ENCODE data around the gene TENT5A.

The TENT5A gene

GRCh38 chr6:81752084-81752920, at the start of gene TENT5A:
Gene TENT5A, minus strand, starts transcription at chr6:81752681. Its CDS starts 540 bp downstream, at chr6:81752141.
- ATAC-seq = peak; percentile 87
- TF ChIP-seq GLIS3 (CRISPR knock-in tag; IDR thresholded peaks at IDR 0.05) (no peak), CSDC2 (CRISPR knock-in tag; IDR thresholded peaks at IDR 0.05) (no peak), ZNF565 (CRISPR knock-in tag; conservative IDR thresholded peaks at IDR 0.05; ENCODE audit: low read depth) (no peak), ZNF70 (CRISPR knock-in tag; IDR thresholded peaks at IDR 0.05) (no peak), TCF4 (CRISPR knock-in tag; IDR thresholded peaks at IDR 0.05; ENCODE audit: borderline replicate concordance) (no peak)

DNA sequence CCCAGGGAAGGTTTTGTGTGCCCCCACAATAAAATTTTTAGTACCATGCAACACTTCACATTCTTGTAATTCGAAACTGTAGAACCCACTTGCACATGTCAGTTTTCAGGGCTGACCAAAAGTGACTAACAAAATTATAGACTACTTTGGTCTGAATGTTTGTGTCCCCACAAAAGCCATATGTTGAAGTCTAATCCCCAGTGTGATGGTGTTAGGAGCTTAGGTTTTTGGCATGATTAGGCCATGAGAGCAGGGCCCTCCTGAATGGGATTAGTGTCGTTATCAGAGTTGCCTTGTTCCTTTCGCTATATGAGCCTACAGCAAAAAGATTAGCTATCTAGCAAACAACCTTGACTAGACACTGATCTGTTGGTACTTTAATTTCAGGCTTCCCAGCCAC, 49.0 kb upstream of the TENT5A start:
- no peak for TF ChIP-seq TOX (CRISPR knock-in tag; IDR thresholded peaks at IDR 0.05; ENCODE audit: borderline replicate concordance)
- TF ChIP-seq ESRRG (CRISPR knock-in tag; IDR thresholded peaks at IDR 0.05) = no peak
- TF ChIP-seq GLIS3 (CRISPR knock-in tag; IDR thresholded peaks at IDR 0.05) = no peak
- no peak for TF ChIP-seq ISL1 (CRISPR knock-in tag; IDR thresholded peaks at IDR 0.05)
- no peak for TF ChIP-seq ZNF565 (CRISPR knock-in tag; conservative IDR thresholded peaks at IDR 0.05; ENCODE audit: low read depth)
- no peak for TF ChIP-seq BACH2 (CRISPR knock-in tag; IDR thresholded peaks at IDR 0.05; ENCODE audit: borderline replicate concordance)
- no peak for TF ChIP-seq ZFP30 (CRISPR knock-in tag; IDR thresholded peaks at IDR 0.05)
- no peak for TF ChIP-seq PPARA (CRISPR knock-in tag; IDR thresholded peaks at IDR 0.05; ENCODE audit: borderline replicate concordance)
- TF ChIP-seq, protein P1, sequence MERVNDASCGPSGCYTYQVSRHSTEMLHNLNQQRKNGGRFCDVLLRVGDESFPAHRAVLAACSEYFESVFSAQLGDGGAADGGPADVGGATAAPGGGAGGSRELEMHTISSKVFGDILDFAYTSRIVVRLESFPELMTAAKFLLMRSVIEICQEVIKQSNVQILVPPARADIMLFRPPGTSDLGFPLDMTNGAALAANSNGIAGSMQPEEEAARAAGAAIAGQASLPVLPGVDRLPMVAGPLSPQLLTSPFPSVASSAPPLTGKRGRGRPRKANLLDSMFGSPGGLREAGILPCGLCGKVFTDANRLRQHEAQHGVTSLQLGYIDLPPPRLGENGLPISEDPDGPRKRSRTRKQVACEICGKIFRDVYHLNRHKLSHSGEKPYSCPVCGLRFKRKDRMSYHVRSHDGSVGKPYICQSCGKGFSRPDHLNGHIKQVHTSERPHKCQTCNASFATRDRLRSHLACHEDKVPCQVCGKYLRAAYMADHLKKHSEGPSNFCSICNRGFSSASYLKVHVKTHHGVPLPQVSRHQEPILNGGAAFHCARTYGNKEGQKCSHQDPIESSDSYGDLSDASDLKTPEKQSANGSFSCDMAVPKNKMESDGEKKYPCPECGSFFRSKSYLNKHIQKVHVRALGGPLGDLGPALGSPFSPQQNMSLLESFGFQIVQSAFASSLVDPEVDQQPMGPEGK (CRISPR knock-in tag; IDR thresholded peaks at IDR 0.05; ENCODE audit: borderline replicate concordance) = no peak
- no peak for TF ChIP-seq TCF4 (CRISPR knock-in tag; IDR thresholded peaks at IDR 0.05; ENCODE audit: borderline replicate concordance)
- TF ChIP-seq ZFP3 (CRISPR knock-in tag; IDR thresholded peaks at IDR 0.05) = no peak
- TF ChIP-seq OSR1 (CRISPR knock-in tag; IDR thresholded peaks at IDR 0.05) = no peak
- TF ChIP-seq CSRNP3 (CRISPR knock-in tag; IDR thresholded peaks at IDR 0.05) = no peak
- no peak for TF ChIP-seq ZNF70 (CRISPR knock-in tag; IDR thresholded peaks at IDR 0.05)
- no peak for TF ChIP-seq SNAI2 (CRISPR knock-in tag; IDR thresholded peaks at IDR 0.05)
- no peak for ATAC-seq

DNA sequence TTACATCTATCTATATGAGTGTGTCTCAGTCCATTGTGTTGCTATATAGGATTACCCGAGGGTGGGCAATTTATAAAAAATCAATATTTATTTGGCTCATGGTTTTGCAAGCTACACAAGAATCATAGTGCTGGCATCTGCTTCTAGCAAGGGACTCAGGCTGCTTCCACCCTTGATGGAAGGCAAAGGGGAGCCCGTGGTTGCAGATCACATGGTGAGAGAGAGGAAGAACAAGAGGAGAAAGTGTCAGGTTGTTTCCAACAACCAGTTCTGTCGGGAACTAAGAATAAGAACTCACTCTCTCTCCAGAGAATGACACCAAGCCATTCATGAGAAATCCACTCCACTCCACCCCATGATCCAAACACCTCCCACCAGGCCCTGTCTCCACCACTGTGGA, 48.2 kb upstream of the TENT5A start:
- no peak for TF ChIP-seq PPARA (CRISPR knock-in tag; IDR thresholded peaks at IDR 0.05; ENCODE audit: borderline replicate concordance)
- no peak for TF ChIP-seq POU6F1 (CRISPR knock-in tag; IDR thresholded peaks at IDR 0.05; ENCODE audit: borderline replicate concordance, low read depth)
- TF ChIP-seq TCF4 (CRISPR knock-in tag; IDR thresholded peaks at IDR 0.05; ENCODE audit: borderline replicate concordance) = no peak
- TF ChIP-seq, protein P1 (CRISPR knock-in tag; IDR thresholded peaks at IDR 0.05; ENCODE audit: borderline replicate concordance) = no peak
- no peak for TF ChIP-seq CSRNP3 (CRISPR knock-in tag; IDR thresholded peaks at IDR 0.05)
- no peak for TF ChIP-seq ESRRG (CRISPR knock-in tag; IDR thresholded peaks at IDR 0.05)
- TF ChIP-seq ZFP3 (CRISPR knock-in tag; IDR thresholded peaks at IDR 0.05) = no peak

DNA sequence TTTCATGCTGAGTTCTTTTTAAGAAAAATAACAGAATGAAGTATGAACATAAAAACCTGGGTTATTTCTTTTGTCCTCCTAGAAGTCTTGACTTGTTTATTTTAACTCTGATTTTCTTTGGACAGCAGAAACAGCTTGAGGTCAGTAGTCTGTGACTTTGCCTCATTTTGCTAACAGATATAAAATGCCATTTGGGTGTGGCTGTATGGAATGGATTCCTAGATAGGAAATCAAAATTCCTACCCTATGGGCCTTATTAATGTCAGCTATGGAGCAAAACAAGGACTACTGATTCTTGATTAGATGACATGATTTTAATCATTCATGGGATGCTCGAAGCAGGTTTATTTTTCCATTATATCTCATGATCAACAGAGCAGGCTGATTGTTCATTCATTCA, 46.8 kb upstream of the TENT5A start:
- no peak for ATAC-seq
- TF ChIP-seq PPARA (CRISPR knock-in tag; IDR thresholded peaks at IDR 0.05; ENCODE audit: borderline replicate concordance) (no peak), TOX (CRISPR knock-in tag; IDR thresholded peaks at IDR 0.05; ENCODE audit: borderline replicate concordance) (no peak), ZNF70 (CRISPR knock-in tag; IDR thresholded peaks at IDR 0.05) (no peak), ESRRG (CRISPR knock-in tag; IDR thresholded peaks at IDR 0.05) (no peak), ZC3H10 (CRISPR knock-in tag; IDR thresholded peaks at IDR 0.05) (no peak)
- TF ChIP-seq, protein P2, sequence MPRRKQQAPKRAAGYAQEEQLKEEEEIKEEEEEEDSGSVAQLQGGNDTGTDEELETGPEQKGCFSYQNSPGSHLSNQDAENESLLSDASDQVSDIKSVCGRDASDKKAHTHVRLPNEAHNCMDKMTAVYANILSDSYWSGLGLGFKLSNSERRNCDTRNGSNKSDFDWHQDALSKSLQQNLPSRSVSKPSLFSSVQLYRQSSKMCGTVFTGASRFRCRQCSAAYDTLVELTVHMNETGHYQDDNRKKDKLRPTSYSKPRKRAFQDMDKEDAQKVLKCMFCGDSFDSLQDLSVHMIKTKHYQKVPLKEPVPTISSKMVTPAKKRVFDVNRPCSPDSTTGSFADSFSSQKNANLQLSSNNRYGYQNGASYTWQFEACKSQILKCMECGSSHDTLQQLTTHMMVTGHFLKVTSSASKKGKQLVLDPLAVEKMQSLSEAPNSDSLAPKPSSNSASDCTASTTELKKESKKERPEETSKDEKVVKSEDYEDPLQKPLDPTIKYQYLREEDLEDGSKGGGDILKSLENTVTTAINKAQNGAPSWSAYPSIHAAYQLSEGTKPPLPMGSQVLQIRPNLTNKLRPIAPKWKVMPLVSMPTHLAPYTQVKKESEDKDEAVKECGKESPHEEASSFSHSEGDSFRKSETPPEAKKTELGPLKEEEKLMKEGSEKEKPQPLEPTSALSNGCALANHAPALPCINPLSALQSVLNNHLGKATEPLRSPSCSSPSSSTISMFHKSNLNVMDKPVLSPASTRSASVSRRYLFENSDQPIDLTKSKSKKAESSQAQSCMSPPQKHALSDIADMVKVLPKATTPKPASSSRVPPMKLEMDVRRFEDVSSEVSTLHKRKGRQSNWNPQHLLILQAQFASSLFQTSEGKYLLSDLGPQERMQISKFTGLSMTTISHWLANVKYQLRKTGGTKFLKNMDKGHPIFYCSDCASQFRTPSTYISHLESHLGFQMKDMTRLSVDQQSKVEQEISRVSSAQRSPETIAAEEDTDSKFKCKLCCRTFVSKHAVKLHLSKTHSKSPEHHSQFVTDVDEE (CRISPR knock-in tag; IDR thresholded peaks at IDR 0.05) = no peak

More for the DNA sequence above, 48.2 kb upstream of the TENT5A start:
- no peak for ATAC-seq
